Fibroblast of lung (primary cell): ENCODE measurements around the gene CHRNA1.

Experiments used
- EZH2 ChIP-seq: IDR thresholded peaks from 2 replicates; pipeline ENCODE4 v1.5.1; 2012; ENCODE audit warnings: low read length, control low read depth, mild to moderate bottlenecking; ENCODE audit errors: missing control alignments
- TF ChIP-seq, protein P1 (sequence below), 2 donors: IDR thresholded peaks in 1 of 2; conservative IDR thresholded peaks in 1 of 2; 1 replicate in 1 of 2; 2 replicates in 1 of 2; pipeline ENCODE4 v1.5.1; 2011 to 2012; ENCODE audit warnings: low read length in 2 of 2, control low read depth in 1 of 2, inconsistent platforms in 1 of 2, low read depth in 1 of 2, mild to moderate bottlenecking in 1 of 2

DNA sequence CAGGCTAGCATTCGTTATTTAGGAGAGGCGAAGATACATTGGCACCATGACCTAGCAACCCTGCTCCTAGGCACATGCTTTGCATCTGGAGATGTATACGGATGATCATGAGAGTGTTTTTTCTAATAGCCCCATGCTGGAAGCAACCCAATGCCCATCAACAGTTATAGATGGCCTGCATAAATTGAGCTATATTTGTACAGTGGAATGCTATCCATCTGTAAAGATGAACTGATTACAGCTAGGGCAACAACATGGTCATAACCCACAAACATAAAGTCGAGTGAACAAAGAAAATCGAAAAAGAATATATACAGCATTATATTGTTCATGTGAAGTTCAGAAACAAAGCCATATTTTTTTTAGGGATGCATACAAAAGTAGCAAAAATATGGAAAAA lies 20.6 kb upstream of the CHRNA1 start:
- no peak for TF ChIP-seq EZH2
- TF ChIP-seq, protein P1, sequence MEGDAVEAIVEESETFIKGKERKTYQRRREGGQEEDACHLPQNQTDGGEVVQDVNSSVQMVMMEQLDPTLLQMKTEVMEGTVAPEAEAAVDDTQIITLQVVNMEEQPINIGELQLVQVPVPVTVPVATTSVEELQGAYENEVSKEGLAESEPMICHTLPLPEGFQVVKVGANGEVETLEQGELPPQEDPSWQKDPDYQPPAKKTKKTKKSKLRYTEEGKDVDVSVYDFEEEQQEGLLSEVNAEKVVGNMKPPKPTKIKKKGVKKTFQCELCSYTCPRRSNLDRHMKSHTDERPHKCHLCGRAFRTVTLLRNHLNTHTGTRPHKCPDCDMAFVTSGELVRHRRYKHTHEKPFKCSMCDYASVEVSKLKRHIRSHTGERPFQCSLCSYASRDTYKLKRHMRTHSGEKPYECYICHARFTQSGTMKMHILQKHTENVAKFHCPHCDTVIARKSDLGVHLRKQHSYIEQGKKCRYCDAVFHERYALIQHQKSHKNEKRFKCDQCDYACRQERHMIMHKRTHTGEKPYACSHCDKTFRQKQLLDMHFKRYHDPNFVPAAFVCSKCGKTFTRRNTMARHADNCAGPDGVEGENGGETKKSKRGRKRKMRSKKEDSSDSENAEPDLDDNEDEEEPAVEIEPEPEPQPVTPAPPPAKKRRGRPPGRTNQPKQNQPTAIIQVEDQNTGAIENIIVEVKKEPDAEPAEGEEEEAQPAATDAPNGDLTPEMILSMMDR (conservative IDR thresholded peaks at IDR 0.05 in 1 of 2, IDR thresholded peaks at IDR 0.05 in 1 of 2; ENCODE audit: low read depth in 1 of 2, low read length in 2 of 2): no peak
